ENCODE results near the gene TALDO1. TPM values are rescaled to one million over a fixed set of nuclear protein-coding genes. Genes with fewer than 3 reads are reported as not detected.

TALDO1 gene
- total RNA-seq, 2 donors from 2014 or later = 124 to 285 TPM

DNA sequence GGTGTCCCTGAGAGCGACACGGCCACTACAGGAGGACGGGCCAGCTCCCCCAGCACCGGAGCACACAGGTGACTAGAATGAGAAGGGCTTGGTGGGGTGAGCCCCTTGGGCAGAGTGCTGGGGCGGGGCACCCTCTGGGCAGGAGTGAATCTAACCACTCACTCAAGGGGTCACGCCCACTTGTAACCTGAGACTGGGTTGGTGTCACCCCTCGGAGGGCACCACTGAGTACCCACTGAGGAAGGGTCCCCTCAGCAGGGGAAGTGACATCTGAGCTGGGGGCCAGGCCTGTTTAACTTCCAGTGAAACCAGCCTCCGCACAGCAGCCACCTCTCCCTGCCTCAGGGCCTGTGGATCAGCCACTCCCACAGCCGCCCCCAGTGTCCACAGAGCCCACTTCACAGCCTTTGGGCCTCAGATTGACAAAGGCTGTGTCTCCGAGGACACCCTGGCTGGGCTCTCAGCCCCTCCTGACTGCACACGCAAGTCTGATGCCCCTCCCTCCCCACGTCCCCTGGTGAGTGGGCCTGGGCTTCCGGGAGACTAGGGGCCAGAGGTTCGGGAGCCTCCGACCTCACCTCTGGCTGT is 24.4 kb downstream of the TALDO1 start:
- 81% methylated on average over 13 of the region's 15 CpGs for WGBS
- H3K27ac ChIP-seq = no peak overlapping the region
- TF ChIP-seq, protein P1, sequence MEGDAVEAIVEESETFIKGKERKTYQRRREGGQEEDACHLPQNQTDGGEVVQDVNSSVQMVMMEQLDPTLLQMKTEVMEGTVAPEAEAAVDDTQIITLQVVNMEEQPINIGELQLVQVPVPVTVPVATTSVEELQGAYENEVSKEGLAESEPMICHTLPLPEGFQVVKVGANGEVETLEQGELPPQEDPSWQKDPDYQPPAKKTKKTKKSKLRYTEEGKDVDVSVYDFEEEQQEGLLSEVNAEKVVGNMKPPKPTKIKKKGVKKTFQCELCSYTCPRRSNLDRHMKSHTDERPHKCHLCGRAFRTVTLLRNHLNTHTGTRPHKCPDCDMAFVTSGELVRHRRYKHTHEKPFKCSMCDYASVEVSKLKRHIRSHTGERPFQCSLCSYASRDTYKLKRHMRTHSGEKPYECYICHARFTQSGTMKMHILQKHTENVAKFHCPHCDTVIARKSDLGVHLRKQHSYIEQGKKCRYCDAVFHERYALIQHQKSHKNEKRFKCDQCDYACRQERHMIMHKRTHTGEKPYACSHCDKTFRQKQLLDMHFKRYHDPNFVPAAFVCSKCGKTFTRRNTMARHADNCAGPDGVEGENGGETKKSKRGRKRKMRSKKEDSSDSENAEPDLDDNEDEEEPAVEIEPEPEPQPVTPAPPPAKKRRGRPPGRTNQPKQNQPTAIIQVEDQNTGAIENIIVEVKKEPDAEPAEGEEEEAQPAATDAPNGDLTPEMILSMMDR (IDR thresholded peaks at IDR 0.05) = no peak
- TF ChIP-seq POLR2AphosphoS5 (IDR thresholded peaks at IDR 0.05) (no peak), POLR2A (IDR thresholded peaks at IDR 0.05) (no peak)

DNA sequence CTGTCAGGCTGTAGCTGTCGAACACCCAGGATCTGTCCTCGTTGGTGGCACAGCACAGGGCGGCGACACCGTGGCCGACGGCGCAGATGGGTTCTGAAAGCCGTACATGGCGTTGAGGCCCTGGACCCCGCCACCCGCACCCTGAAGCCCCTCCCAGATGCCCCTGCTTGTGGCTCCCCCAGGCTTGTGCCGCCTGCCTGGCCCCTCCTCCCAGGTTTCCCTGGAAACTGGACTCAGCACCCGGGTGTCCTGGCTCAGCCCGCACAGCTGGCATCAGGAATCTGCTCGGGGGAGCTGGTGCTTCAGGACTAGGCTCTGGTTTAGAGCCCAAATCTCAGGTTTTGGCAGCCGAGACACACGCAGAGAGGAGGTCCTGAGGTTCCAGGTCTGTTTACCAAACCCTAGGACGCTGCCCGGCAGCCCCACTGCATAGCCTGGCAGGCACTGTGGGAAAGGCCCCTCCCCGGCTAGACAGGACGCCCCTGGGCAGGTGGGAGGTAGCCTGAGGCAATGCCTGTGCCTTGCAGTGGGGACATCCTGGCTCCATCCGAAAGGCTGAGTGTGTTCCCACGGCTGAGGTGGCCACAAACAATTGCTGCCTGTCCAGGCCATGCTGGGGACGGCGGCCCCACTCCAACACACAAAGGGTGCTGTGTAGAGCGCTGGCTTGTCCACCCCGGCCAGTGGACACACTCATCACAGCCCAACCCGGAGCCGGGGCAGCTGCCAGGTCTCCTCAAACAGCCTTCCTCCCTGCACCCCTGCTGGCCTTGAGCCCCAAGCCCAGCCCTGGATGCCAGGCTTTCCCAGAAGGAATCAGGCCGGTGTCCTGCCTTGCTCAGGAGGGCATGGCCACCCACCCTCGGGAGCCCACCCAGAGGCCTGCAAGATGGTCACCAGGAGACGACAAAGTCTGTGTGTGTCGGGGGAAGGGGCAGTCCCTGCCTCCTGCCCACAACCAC is 25.4 kb downstream of the TALDO1 start:
- WGBS = 72% methylated on average over 22 of the region's 34 CpGs
- DNase-seq (ENCODE audit: low spot score) = no peak

More for the DNA sequence above, 24.4 kb downstream of the TALDO1 start:
- no peaks in the 10 kb centered on the region for H3K27me3 ChIP-seq (replicated peaks; ENCODE audit: insufficient read depth)
- no peak overlapping the region for H3K4me3 ChIP-seq
- no peaks in the 10 kb centered on the region for H3K9me3 ChIP-seq
- DNase-seq (ENCODE audit: low spot score) = no peak
- H3K36me3 ChIP-seq = peaks cover 0 to 7% of the 10 kb centered on the region in 2 donors
- H3K4me1 ChIP-seq (replicated peaks) = peaks cover 7% of the 10 kb centered on the region
- intact Hi-C loops (cut with DNase I) = no loop called here

DNA sequence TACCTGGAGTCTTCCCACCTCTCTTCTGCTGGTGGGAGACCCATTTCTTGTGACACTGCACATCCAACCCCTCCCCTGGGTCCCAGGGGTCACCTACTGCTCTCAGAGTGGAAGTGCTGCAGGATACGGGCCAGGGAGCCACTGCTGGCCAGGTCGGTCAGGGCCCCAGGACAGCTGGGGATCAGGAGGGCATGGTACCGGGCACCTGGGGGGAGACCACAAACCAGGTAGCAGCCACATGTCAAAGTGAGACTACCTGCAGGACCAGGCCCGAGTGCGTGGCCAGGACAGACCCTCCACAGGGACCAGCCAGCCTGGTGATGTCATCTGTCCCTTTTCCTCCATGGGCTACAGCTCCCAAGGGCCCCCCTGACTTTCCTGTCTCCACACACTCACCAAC is 26.2 kb downstream of the TALDO1 start:
- H3K36me3 ChIP-seq = peaks cover 0 to 7% of the 10 kb centered on the region in 2 donors
- H3K27ac ChIP-seq = no peak overlapping the region
- peaks cover 10% of the 10 kb centered on the region for H3K4me1 ChIP-seq (replicated peaks)
- no peaks in the 10 kb centered on the region for H3K9me3 ChIP-seq
- intact Hi-C loops (cut with DNase I) = no loop called here
- H3K27me3 ChIP-seq (replicated peaks; ENCODE audit: insufficient read depth) = no peaks in the 10 kb centered on the region
- no peak overlapping the region for H3K4me3 ChIP-seq
- TF ChIP-seq POLR2A (IDR thresholded peaks at IDR 0.05) (no peak), POLR2AphosphoS5 (IDR thresholded peaks at IDR 0.05) (no peak)
- TF ChIP-seq, protein P1 (IDR thresholded peaks at IDR 0.05) = no peak
- WGBS = 93% methylated on average over 5 of the region's 5 CpGs
- no peak for DNase-seq (ENCODE audit: low spot score)

More for the DNA sequence above, 25.4 kb downstream of the TALDO1 start:
- Histone ChIP-seq H3K36me3 (peaks cover 0 to 7% of the 10 kb centered on the region in 2 donors), H3K27ac (no peak overlapping the region), H3K27me3 (replicated peaks; ENCODE audit: insufficient read depth) (no peaks in the 10 kb centered on the region), H3K4me1 (replicated peaks) (peaks cover 7% of the 10 kb centered on the region), H3K4me3 (no peak overlapping the region), H3K9me3 (no peaks in the 10 kb centered on the region)
- no peak for TF ChIP-seq POLR2A (IDR thresholded peaks at IDR 0.05)
- TF ChIP-seq, protein P1 (IDR thresholded peaks at IDR 0.05) = no peak
- no peak for TF ChIP-seq POLR2AphosphoS5 (IDR thresholded peaks at IDR 0.05)
- intact Hi-C loops (cut with DNase I) = no loop called here

DNA sequence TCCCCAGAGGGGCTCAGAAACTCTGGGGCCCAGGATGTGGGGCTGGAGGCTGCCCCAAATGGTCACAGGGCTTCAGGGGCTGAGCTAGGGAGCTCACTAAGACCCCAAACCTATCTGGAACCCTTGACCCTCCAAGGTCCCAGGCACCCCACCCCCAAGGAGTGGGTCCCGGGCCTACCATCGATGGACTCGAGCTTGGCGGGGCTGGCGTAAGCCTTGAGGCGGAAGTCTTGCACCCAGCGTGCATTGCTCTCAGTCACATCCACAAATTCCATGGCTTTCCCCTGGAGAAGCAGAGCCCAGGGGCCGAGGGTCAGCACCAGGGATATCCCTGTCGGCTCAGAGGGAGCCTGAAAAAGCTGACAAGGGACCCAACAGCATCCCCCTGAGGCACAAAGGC is 26.6 kb downstream of the TALDO1 start:
- intact Hi-C loops (cut with DNase I) = no loop called here
- Histone ChIP-seq H3K27me3 (replicated peaks; ENCODE audit: insufficient read depth) (no peaks in the 10 kb centered on the region), H3K4me3 (no peak overlapping the region), H3K9me3 (no peaks in the 10 kb centered on the region), H3K27ac (no peak overlapping the region), H3K36me3 (peaks cover 0 to 7% of the 10 kb centered on the region in 2 donors), H3K4me1 (replicated peaks) (peaks cover 10% of the 10 kb centered on the region)
- WGBS = 88% methylated on average over 9 of the region's 9 CpGs
- no peak for DNase-seq (ENCODE audit: low spot score)
- no peak for TF ChIP-seq POLR2AphosphoS5 (IDR thresholded peaks at IDR 0.05)
- no peak for TF ChIP-seq POLR2A (IDR thresholded peaks at IDR 0.05)
- TF ChIP-seq, protein P1 (IDR thresholded peaks at IDR 0.05) = no peak

Data from prostate gland (tissue), 2 donors.